NT2/D1 (cell line): ENCODE data around the gene PRKX.

Experiments used
- SUZ12 ChIP-seq: IDR thresholded peaks from 2 replicates; pipeline ENCODE4 v1.6.1; 2011; ENCODE audit not compliant: insufficient read length, insufficient read depth; ENCODE audit errors: extremely low read depth
- YY1 ChIP-seq: IDR thresholded peaks from 2 replicates; pipeline ENCODE4 v1.6.1; 2011; ENCODE audit not compliant: insufficient read length, insufficient read depth
- ZNF274 ChIP-seq: IDR thresholded peaks from 2 replicates; pipeline ENCODE4 v1.6.1; 2011; ENCODE audit warnings: mild to moderate bottlenecking, low read depth, low read length

DNA sequence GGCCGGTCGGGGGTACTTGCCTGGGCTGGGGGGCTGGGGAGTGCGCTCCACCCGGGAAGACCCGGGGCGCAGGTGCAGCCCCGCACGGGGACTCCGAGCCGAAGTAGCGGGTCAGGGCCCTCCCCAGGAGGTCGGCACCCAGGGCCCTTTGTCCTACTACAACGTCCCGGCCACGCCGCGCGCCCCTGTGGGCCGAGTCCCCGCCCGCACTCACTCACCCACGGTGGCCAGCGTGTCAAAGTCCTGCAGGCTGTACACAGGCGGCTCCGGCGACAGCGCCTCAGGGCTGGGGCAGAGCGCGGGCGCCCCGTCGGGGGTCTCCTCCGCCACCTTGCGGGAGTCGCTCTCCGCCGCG lies 602 bp downstream of the PRKX start:
- no peak for TF ChIP-seq YY1
- no peak for TF ChIP-seq SUZ12
- TF ChIP-seq ZNF274: no peak
